Tibial artery (tissue), 4 donors: Measurements from ENCODE around the gene ABR.

ENCODE experiments used
- DNase-seq, 2 donors: peaks; one replicate each; pipeline ENCODE4 v3.0.0-alpha.2; 2019
- H3K27ac ChIP-seq, 2 donors: fragments of 200-600 bp; sonication (generic) in 1 of 2; 1 replicate in 1 of 2; 2 replicates in 1 of 2; pipeline ENCODE4 v1.5.1; 2018 to 2019; ENCODE audit warnings: mild to moderate bottlenecking in 1 of 2
- H3K27me3 ChIP-seq, 2 donors: fragments of 200-600 bp; sonication (generic) in 1 of 2; one replicate each; pipeline versions ENCODE4 v1.5.1 to v1.6.0; 2016 to 2019
- H3K36me3 ChIP-seq, 3 donors: fragments of 200-600 bp; sonication (generic) in 2 of 3; one replicate each; pipeline ENCODE4 v1.5.1; 2016 to 2019; ENCODE audit warnings: mild to moderate bottlenecking in 2 of 3
- H3K4me1 ChIP-seq, 4 donors: fragments of 200-600 bp; sonication (generic) in 2 of 4; 1 replicate in 3 of 4; 2 replicates in 1 of 4; pipeline ENCODE4 v1.5.1; 2016 to 2019
- H3K4me3 ChIP-seq, 2 donors: fragments of 200-600 bp; sonication (generic) in 1 of 2; 1 replicate in 1 of 2; 2 replicates in 1 of 2; pipeline ENCODE4 v1.5.1; 2018 to 2019; ENCODE audit warnings: mild to moderate bottlenecking in 2 of 2
- H3K9me3 ChIP-seq, 3 donors: fragments of 200-600 bp; sonication (generic) in 1 of 3; one replicate each; pipeline ENCODE4 v1.5.1; 2016 to 2019
- intact Hi-C: fragments of 100-400 bp; cut with DNase I; formaldehyde crosslinking; loops from one replicate; pipeline ENCODE4 v1.15.0; 2023; ENCODE audit warnings: low total_unique reads
- TF ChIP-seq, protein P1 (sequence below), 2 experiments: fragments of 200-600 bp in 1 of 2; fragments of 450-650 bp in 1 of 2; IDR thresholded peaks; one replicate each; pipeline ENCODE4 v1.5.1; 2017 to 2019; ENCODE audit warnings: antibody characterized with exemption in 2 of 2, mild to moderate bottlenecking in 1 of 2, moderate library complexity in 1 of 2

Gene ABR

DNA sequence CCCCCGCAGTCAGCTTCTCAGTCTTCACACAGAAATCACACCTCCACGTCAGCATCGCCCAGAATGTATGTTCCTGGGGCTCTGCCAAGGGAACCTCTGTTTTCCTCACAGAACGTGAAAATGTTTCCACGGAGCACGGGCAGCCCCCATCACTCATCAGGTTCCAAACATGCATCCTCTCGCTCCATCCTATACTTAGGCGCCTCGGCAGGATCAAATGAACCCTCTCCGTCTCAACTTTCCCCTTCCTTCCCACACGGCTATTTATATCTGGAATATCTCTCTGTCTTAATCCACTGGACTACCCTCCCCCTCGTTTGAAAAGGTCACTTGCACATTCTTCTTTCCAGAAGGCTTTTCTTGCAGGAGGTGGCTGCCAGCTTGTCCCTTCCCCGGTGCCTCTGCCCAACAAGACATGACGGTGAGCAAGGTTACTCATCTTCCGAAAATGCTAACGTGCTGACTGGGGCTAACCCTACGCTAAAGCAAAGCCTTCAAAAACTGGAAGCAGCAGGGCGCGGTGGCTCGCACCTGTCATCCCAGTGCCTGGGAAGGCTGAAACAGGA is 221.8 kb downstream of the ABR start:
- Histone ChIP-seq H3K9me3 (no peaks in the 10 kb centered on the region), H3K27me3 (no peaks in the 10 kb centered on the region), H3K4me1 (peaks cover 0 to 18% (median 9%) of the 10 kb centered on the region in 4 donors), H3K4me3 (no peak overlapping the region), H3K36me3 (no peaks in the 10 kb centered on the region), H3K27ac (no peak overlapping the region)
- TF ChIP-seq, protein P1, sequence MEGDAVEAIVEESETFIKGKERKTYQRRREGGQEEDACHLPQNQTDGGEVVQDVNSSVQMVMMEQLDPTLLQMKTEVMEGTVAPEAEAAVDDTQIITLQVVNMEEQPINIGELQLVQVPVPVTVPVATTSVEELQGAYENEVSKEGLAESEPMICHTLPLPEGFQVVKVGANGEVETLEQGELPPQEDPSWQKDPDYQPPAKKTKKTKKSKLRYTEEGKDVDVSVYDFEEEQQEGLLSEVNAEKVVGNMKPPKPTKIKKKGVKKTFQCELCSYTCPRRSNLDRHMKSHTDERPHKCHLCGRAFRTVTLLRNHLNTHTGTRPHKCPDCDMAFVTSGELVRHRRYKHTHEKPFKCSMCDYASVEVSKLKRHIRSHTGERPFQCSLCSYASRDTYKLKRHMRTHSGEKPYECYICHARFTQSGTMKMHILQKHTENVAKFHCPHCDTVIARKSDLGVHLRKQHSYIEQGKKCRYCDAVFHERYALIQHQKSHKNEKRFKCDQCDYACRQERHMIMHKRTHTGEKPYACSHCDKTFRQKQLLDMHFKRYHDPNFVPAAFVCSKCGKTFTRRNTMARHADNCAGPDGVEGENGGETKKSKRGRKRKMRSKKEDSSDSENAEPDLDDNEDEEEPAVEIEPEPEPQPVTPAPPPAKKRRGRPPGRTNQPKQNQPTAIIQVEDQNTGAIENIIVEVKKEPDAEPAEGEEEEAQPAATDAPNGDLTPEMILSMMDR (IDR thresholded peaks at IDR 0.05), result no peak
- intact Hi-C loops, result no loop called here
- no peak for DNase-seq

DNA sequence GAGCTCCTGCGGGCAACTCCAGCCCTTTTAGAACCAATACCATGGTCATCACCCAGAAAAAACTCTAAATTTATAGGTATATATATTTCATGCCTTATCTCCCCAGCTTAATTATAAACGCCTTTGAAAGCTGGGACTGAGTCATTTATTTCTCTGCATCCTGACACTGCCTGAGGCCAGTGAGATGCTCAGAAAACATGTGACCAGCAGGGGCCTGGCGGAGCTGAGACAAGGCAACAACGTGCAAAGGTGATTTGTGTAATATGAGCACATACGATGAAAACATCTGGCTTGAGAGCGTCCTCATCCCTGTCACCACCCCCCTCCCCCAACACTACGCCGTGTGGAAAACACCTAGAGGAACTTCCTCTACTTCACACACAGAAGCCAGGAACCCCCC is 222.9 kb downstream of the ABR start:
- H3K9me3 ChIP-seq, result no peaks in the 10 kb centered on the region
- no peak for DNase-seq
- intact Hi-C loops, result no loop called here
- no peaks in the 10 kb centered on the region for H3K36me3 ChIP-seq
- H3K27ac ChIP-seq, result no peak overlapping the region
- H3K27me3 ChIP-seq, result no peaks in the 10 kb centered on the region
- H3K4me1 ChIP-seq, result peaks cover 0 to 19% (median 10%) of the 10 kb centered on the region in 4 donors
- H3K4me3 ChIP-seq, result no peak overlapping the region
- TF ChIP-seq, protein P1 (IDR thresholded peaks at IDR 0.05), result no peak

DNA sequence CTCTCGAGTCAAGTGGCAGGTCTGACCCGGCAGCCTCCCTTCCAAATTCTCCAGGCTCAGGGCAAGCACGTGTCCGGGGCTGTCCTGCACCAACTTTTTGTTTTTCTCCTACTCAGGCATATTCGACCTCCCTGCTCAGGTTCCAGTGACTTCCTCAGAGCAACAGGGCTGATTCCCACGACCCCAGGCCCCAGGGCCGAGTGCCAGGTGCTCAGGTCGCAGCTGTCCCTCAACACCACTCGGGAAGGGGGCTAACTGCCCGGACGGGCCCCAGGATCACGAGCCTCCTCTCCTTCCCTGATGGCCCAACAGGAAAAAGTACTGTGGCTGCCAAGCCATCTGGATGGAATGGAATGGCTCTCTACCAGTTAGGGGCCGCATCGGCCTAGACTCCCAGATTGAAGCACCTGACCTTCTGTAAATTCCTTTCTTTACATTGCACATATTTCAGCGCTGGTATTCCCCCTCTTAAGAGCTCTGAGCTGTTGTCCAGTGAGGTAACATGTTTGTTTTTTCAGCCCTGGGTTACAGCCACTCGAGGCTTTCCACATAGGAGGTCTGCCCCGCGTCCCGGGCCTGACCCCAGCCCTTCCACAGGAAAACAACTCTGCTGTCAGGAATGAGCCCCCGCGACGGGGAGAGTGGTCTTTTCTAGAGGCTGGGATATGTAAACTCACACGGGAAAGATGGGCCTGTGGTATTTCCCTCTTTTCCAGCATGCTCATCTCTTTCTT is 225.2 kb downstream of the ABR start:
- TF ChIP-seq, protein P1 (IDR thresholded peaks at IDR 0.05), result no peak
- intact Hi-C loops, result no loop called here
- H3K4me3 ChIP-seq, result no peak overlapping the region
- no peak for DNase-seq
- H3K4me1 ChIP-seq, result peaks cover 0 to 42% (median 29%) of the 10 kb centered on the region in 4 donors
- H3K36me3 ChIP-seq, result no peaks in the 10 kb centered on the region
- no peaks in the 10 kb centered on the region for H3K27me3 ChIP-seq
- H3K9me3 ChIP-seq, result no peaks in the 10 kb centered on the region
- peak overlapping the region; percentile 46 to 54 for H3K27ac ChIP-seq

DNA sequence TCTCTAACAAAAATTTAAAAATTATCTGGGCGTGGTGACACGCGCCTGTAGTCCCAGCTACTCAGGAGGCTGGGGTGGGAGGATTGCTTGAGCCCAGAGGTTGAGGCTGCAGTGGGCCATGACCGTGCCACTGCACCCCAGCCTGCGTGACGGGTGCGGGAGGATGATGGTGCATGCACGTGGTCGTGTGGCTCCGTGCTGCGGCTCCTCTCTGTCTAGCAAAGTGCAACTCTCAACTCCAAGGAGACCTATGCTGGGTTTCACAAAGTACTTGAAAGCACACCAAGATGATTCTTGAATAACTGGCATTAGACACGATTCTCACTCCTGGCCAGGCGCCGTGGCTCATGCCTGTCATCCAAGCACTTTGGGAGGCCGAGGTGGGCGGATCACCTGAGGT is 226.0 kb downstream of the ABR start:
- Histone ChIP-seq H3K4me3 (no peak overlapping the region), H3K36me3 (no peaks in the 10 kb centered on the region), H3K9me3 (no peaks in the 10 kb centered on the region), H3K27me3 (no peaks in the 10 kb centered on the region), H3K4me1 (peaks cover 0 to 43% (median 30%) of the 10 kb centered on the region in 4 donors), H3K27ac (peak overlapping the region in 1 of 2 donors; percentile 46)
- intact Hi-C loops, result no loop called here
- DNase-seq, result no peak
- TF ChIP-seq, protein P1 (IDR thresholded peaks at IDR 0.05), result no peak
